ENCODE measurements around the gene MOB3C. TPM values are rescaled to one million over a fixed set of nuclear protein-coding genes. Genes with fewer than 3 reads are reported as not detected.

Gene MOB3C
- polyA plus RNA-seq, 1 of the 3 experiments (the other 2 are of a cell fraction): 8.6 TPM

DNA sequence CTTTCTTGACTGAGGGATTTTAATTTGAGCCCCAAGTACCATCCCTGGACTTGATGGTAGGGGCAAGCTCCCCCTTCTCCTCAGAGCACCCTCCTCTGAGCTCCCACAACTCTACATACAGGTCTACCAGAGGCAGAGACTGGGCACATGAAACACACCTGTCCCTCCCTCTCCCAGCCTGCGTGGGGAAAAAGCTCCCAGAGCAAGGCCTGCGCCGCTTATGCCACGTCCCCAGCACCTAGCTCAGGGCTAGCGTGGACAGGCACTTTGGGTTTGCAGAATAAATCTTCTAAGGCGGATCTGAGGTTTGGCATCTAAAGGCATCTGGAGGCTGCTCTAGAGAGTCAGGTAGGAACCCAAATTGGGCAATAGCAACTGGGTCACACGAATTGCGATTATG is 57.6 kb downstream of the MOB3C start:
- no peaks in the 10 kb centered on the region for H3K79me2 ChIP-seq (ENCODE audit: insufficient read depth)
- CTCF ChIA-PET: interaction anchor here (1.0 to 1.4 kb wide), 4 partner anchors 11 to 114 kb away, joined by 4 to 9 read pairs (median 4); no protein-coding TSS in a partner anchor
- DNase-seq: no peak
- no peak overlapping the region for H2AFZ ChIP-seq (ENCODE audit: low read depth)
- no peak overlapping the region for H3K27ac ChIP-seq (ENCODE audit: low read depth in 2 of 2, low read length in 1 of 2)
- H3K9ac ChIP-seq: no peak overlapping the region
- H3K27me3 ChIP-seq (ENCODE audit: insufficient read depth): no peaks in the 10 kb centered on the region
- H3K4me3 ChIP-seq (ENCODE audit: low read depth in 2 of 2, low read length in 1 of 2): no peak overlapping the region
- TF ChIP-seq GATA2 (CRISPR knock-in tag; IDR thresholded peaks at IDR 0.05) (no peak), TCF12 (IDR thresholded peaks at IDR 0.05) (no peak), POLR2AphosphoS5 (IDR thresholded peaks at IDR 0.05; ENCODE audit: low read depth, low read length) (no peak), FOSL2 (IDR thresholded peaks at IDR 0.05; ENCODE audit: borderline replicate concordance, low read depth) (no peak), CHD2 (IDR thresholded peaks at IDR 0.05; ENCODE audit: low read length, partially characterized antibody) (no peak), JUND (IDR thresholded peaks at IDR 0.05) (no peak), TAF1 (IDR thresholded peaks at IDR 0.05; ENCODE audit: borderline replicate concordance, low read depth, low read length) (no peak), SIN3A (IDR thresholded peaks at IDR 0.05; ENCODE audit: borderline replicate concordance, low read depth, low read length) (no peak), TEAD4 (IDR thresholded peaks at IDR 0.05; ENCODE audit: borderline replicate concordance, insufficient read depth) (no peak), ELF1 (IDR thresholded peaks at IDR 0.05) (no peak), YY1 (IDR thresholded peaks at IDR 0.05; ENCODE audit: low read depth) (no peak), SMC3 (IDR thresholded peaks at IDR 0.05; ENCODE audit: low read depth, low read length) (no peak), NRF1 (IDR thresholded peaks at IDR 0.05; ENCODE audit: low read depth, low read length) (no peak), RFX5 (IDR thresholded peaks at IDR 0.05; ENCODE audit: low read length) (no peak)
- TF ChIP-seq, protein P1, sequence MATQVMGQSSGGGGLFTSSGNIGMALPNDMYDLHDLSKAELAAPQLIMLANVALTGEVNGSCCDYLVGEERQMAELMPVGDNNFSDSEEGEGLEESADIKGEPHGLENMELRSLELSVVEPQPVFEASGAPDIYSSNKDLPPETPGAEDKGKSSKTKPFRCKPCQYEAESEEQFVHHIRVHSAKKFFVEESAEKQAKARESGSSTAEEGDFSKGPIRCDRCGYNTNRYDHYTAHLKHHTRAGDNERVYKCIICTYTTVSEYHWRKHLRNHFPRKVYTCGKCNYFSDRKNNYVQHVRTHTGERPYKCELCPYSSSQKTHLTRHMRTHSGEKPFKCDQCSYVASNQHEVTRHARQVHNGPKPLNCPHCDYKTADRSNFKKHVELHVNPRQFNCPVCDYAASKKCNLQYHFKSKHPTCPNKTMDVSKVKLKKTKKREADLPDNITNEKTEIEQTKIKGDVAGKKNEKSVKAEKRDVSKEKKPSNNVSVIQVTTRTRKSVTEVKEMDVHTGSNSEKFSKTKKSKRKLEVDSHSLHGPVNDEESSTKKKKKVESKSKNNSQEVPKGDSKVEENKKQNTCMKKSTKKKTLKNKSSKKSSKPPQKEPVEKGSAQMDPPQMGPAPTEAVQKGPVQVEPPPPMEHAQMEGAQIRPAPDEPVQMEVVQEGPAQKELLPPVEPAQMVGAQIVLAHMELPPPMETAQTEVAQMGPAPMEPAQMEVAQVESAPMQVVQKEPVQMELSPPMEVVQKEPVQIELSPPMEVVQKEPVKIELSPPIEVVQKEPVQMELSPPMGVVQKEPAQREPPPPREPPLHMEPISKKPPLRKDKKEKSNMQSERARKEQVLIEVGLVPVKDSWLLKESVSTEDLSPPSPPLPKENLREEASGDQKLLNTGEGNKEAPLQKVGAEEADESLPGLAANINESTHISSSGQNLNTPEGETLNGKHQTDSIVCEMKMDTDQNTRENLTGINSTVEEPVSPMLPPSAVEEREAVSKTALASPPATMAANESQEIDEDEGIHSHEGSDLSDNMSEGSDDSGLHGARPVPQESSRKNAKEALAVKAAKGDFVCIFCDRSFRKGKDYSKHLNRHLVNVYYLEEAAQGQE (IDR thresholded peaks at IDR 0.05; ENCODE audit: low read depth, low read length): no peak
- TF ChIP-seq, protein P2, sequence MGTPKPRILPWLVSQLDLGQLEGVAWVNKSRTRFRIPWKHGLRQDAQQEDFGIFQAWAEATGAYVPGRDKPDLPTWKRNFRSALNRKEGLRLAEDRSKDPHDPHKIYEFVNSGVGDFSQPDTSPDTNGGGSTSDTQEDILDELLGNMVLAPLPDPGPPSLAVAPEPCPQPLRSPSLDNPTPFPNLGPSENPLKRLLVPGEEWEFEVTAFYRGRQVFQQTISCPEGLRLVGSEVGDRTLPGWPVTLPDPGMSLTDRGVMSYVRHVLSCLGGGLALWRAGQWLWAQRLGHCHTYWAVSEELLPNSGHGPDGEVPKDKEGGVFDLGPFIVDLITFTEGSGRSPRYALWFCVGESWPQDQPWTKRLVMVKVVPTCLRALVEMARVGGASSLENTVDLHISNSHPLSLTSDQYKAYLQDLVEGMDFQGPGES (IDR thresholded peaks at IDR 0.05; ENCODE audit: low read depth, low read length): no peak
- TF ChIP-seq, protein P3, sequence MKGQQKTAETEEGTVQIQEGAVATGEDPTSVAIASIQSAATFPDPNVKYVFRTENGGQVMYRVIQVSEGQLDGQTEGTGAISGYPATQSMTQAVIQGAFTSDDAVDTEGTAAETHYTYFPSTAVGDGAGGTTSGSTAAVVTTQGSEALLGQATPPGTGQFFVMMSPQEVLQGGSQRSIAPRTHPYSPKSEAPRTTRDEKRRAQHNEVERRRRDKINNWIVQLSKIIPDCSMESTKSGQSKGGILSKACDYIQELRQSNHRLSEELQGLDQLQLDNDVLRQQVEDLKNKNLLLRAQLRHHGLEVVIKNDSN (IDR thresholded peaks at IDR 0.05; ENCODE audit: borderline replicate concordance, low read depth): no peak
- H3K36me3 ChIP-seq (replicated peaks in 1 of 2; ENCODE audit: control insufficient read depth in 1 of 2, insufficient read depth in 2 of 2, low read length in 1 of 2): peaks cover 0 to 6% of the 10 kb centered on the region in 2 experiments
- H3K4me2 ChIP-seq: no peak overlapping the region
- 89% methylated on average over 7 of the region's 8 CpGs for WGBS (ENCODE audit: low lambda C conversion rate)
- H4K20me1 ChIP-seq (ENCODE audit: insufficient read depth): no peaks in the 10 kb centered on the region
- H3K4me1 ChIP-seq (ENCODE audit: control insufficient read depth in 1 of 2, insufficient read depth in 2 of 2, low read depth in 1 of 2, low read length in 1 of 2): no peaks in the 10 kb centered on the region; a peak in 1 of 4 replicates
- no peaks in the 10 kb centered on the region for H3K9me2 ChIP-seq
- H3K9me3 ChIP-seq: no peaks in the 10 kb centered on the region
- H3F3A ChIP-seq (replicated peaks; ENCODE audit: insufficient read depth): no peaks in the 10 kb centered on the region
- POLR2A ChIA-PET: interaction anchor here (0.7 kb wide), 1 partner anchor 14 kb away, joined by 3 read pairs; no protein-coding TSS in a partner anchor
